HepG2 (cell line): ENCODE measurements around the gene NAT10. TPM values are rescaled to one million over a fixed set of nuclear protein-coding genes. Genes with fewer than 3 reads are reported as not detected.

Experiments
- ATAC-seq: fragments of 200-7000 bp; cut with Tn5 transposase; 3 replicates; pipeline ENCODE4 v1.9.1; 2020; ENCODE audit warnings: mild to moderate bottlenecking, moderate library complexity
- BruUV-seq: library from RNA; stranded (reverse); fragments of 400-500 nt; replicated peaks from 2 replicates; lab custom pipeline; 2021; lab: Mats Ljungman, UMichigan
- CTCF ChIA-PET: fragments of 300-600 bp; formaldehyde crosslinking; extraction: SDS; loops from one replicate; lab custom pipeline; 2021; ENCODE audit warnings: low total read pairs, inconsistent platforms, low intra/inter-chr PET ratio; lab: Yijun Ruan, JAX
- POLR2A ChIA-PET: fragments of 350-600 bp; sonication (Branson Sonifier 250); formaldehyde crosslinking; loops from one replicate; lab custom pipeline; 2020; ENCODE audit warnings: antibody characterized with exemption, inconsistent platforms; lab: Yijun Ruan, JAX
- DNase-seq: peaks from one replicate; pipeline ENCODE4 v3.0.0-alpha.2; 2015; ENCODE audit warnings: low spot score
- FAIRE-seq: peaks from 3 replicates; lab custom pipeline; 2011; peaks lifted over from hg19 to GRCh38; lab: Jason Lieb, UNC
- H2AFZ ChIP-seq: one replicate; pipeline ENCODE4 v1.6.1; 2011; ENCODE audit warnings: low read length, inconsistent platforms
- H3K27ac ChIP-seq: fragments of 300-600 bp; 3 replicates; pipeline ENCODE4 v1.8.0; 2011; ENCODE audit warnings: mixed run types, mild to moderate bottlenecking, mixed read lengths, low read length, inconsistent platforms; ENCODE audit not compliant: insufficient read depth; ENCODE audit errors: extremely low read length
- H3K27me3 ChIP-seq, 2 experiments: fragments of 200-600 bp in 1 of 2; 2 replicates in 1 of 2; 3 replicates in 1 of 2; pipeline versions ENCODE4 v1.6.0 to v1.8.0; 2011; ENCODE audit warnings: low read length in 2 of 2, mild to moderate bottlenecking in 2 of 2, moderate library complexity in 2 of 2, inconsistent platforms in 1 of 2; ENCODE audit not compliant: insufficient read depth in 2 of 2, control insufficient read depth in 1 of 2
- H3K36me3 ChIP-seq, 2 experiments: fragments of 200-600 bp in 1 of 2; replicated peaks in 1 of 2; 2 replicates in 1 of 2; 3 replicates in 1 of 2; pipeline versions ENCODE4 v1.5.1 to v1.8.0; 2011; ENCODE audit warnings: low read length in 2 of 2, inconsistent platforms in 1 of 2; ENCODE audit not compliant: insufficient read depth in 2 of 2, control insufficient read depth in 1 of 2
- H3K4me1 ChIP-seq: 2 replicates; pipeline ENCODE4 v1.5.1; 2012; ENCODE audit warnings: low read length, inconsistent platforms; ENCODE audit not compliant: insufficient read depth
- H3K4me2 ChIP-seq: 2 replicates; pipeline ENCODE4 v1.6.0; 2011; ENCODE audit warnings: low read depth, low read length, inconsistent platforms
- H3K4me3 ChIP-seq, 3 experiments: fragments of 200-600 bp in 1 of 3; sonication (generic), shearing (Covaris generic) in 1 of 3; replicated peaks in 1 of 3; 2 replicates each; pipeline ENCODE4 v1.5.1; 2011 to 2016; ENCODE audit warnings: low read length in 3 of 3, inconsistent platforms in 2 of 3, low read depth in 2 of 3, mild to moderate bottlenecking in 2 of 3, control low read depth in 1 of 3, mixed read lengths in 1 of 3; ENCODE audit not compliant: insufficient read depth in 1 of 3
- H3K79me2 ChIP-seq: one replicate; pipeline ENCODE4 v1.6.1; 2011; ENCODE audit warnings: low read length, inconsistent platforms; ENCODE audit not compliant: insufficient read depth
- H3K9ac ChIP-seq: 2 replicates; pipeline ENCODE4 v1.6.0; 2011; ENCODE audit warnings: mild to moderate bottlenecking, low read depth, low read length, inconsistent platforms; ENCODE audit not compliant: insufficient read depth
- H3K9me3 ChIP-seq: 2 replicates; pipeline ENCODE4 v1.5.1; 2012; ENCODE audit warnings: mild to moderate bottlenecking, low read length
- H4K20me1 ChIP-seq: 2 replicates; pipeline ENCODE4 v1.6.0; 2011; ENCODE audit warnings: inconsistent platforms, mild to moderate bottlenecking, low read length, moderate library complexity; ENCODE audit not compliant: insufficient read depth
- AGO2 ChIP-seq: fragments of 200-400 bp; formaldehyde crosslinking; optimal IDR thresholded peaks from 2 replicates; pipeline ENCODE3; 2017; ENCODE audit warnings: mild to moderate bottlenecking, low read depth, low read length, moderate library complexity
- PAX8 ChIP-seq: sonication (generic); formaldehyde crosslinking; IDR thresholded peaks from 2 replicates; pipeline ENCODE4 v1.8.0; 2022; ENCODE audit warnings: mild to moderate bottlenecking, missing genetic modification reagents, borderline replicate concordance
- RBM22 ChIP-seq: fragments of 200-400 bp; formaldehyde crosslinking; optimal IDR thresholded peaks from 2 replicates; pipeline ENCODE3; 2017; ENCODE audit warnings: mild to moderate bottlenecking, low read length, moderate library complexity
- WGBS: methylation state at CpG from one replicate; pipeline ENCODE4 v1.1.6; 2017; ENCODE audit warnings: low lambda C conversion rate; 5-methylcytosine and 5-hydroxymethylcytosine counted together
- in situ Hi-C: cut with HindIII; loops from 2 replicates; pipeline ENCODE4 v1.10.0; 2017; ENCODE audit warnings: low pct_unique_long_range_greater_than_20kb; ENCODE audit not compliant: extremely low pct_ligation_motif_present
- intact Hi-C: fragments of 100-400 bp; cut with micrococcal nuclease; formaldehyde crosslinking; loops from one replicate; pipeline ENCODE4 v1.10.0; 2022; ENCODE audit not compliant: unreplicated experiment
- polyA plus RNA-seq, 8 experiments: library from polyadenylated mRNA; depleted of rRNA in 3 of 8; stranded (reverse) in 7 of 8; unstranded in 1 of 8; fragments of >200 nt; fragmentation: Illumina TruSeq in 4 of 8; extraction: Trizol in 4 of 8; gene quantifications; 2 replicates each; pipeline versions ENCODE4 v1.2.1 to v1.2.3, GENCODE V29; 2011 to 2016; ENCODE audit warnings: low read depth in 4 of 8, missing spikeins in 1 of 8, mixed read lengths in 1 of 8; ENCODE audit not compliant: insufficient read depth in 1 of 8
- total RNA-seq, 5 experiments: library from RNA; depleted of rRNA; stranded (reverse); fragments of >200 nt; fragmentation: Illumina TruSeq; extraction: Trizol; gene quantifications; 2 replicates each; pipeline ENCODE4 v1.2.3, GENCODE V29; 2016; ENCODE audit warnings: low read depth in 1 of 5
- TF ChIP-seq, protein P1 (sequence below): sonication (generic); formaldehyde crosslinking; IDR thresholded peaks from 2 replicates; pipeline ENCODE4 v1.4.0; 2020; ENCODE audit warnings: missing genetic modification reagents

NAT10 gene
- total and polyA plus RNA-seq, 2 of the 13 experiments (the other 11 are each of a cell fraction or from before 2014, with no cell fraction given), result 33.9 to 51.9 TPM

DNA sequence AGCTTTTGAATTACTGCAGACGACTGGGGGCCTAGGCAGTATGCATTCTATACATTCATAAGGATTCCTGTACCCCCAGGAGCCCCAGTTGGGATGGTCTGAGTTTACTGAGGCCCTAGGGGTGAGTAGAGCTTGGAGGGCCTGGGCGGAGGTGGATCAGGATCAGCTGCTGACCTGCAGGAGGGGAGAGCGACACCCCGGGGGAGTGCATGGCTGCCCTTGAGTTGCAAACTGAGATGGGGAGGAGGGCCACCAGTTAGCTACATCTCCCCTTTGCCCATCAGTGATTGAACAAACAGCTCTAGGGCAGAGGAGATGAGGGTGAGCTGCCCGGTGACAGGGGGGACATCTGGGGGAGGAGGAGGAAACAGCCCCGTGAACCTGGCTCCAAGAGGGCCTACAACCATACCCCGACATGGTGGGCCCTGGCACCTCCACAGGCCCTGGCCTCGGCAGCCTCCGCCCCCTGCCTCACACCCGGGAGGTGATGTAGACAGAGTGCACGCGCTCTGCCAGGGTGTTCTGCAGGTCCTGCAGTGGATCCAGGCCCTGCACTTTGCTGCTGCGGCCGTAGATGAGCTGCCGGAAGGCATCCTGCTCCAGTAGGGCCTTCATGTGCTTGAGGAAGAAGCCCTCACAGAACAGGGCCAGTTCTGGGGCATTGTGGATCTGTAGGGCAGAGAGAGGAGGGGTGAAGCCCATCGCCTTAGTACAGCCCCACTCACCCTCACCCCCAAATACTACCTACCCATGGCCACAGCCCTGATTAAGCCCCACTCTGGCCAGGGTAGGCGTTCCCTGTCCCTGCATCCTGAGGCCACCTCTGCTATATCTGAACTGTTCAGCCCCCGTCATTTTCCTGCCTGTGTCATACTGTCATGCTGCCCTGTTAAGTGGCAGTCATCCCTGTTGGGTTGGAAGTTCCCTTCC lies 46.8 kb downstream of the NAT10 start:
- Histone ChIP-seq H3K4me2 (no peak overlapping the region), H3K9ac (no peak overlapping the region), H2AFZ (no peak overlapping the region), H3K4me3 (no peak overlapping the region), H3K27ac (no peak overlapping the region), H3K27me3 (no peaks in the 10 kb centered on the region), H3K79me2 (no peaks in the 10 kb centered on the region), H3K9me3 (no peaks in the 10 kb centered on the region), H4K20me1 (no peaks in the 10 kb centered on the region), H3K36me3 (peaks cover 23 to 48% of the 10 kb centered on the region in 2 experiments), H3K4me1 (no peaks in the 10 kb centered on the region)
- FAIRE-seq (no peak), DNase-seq (no peak), ATAC-seq (no peak)
- 98% methylated on average over 12 of the region's 18 CpGs for WGBS
- BruUV-seq, result no TSS peak
- intact Hi-C loops, result no loop called here
- CTCF ChIA-PET, result interaction anchor here (3.3 kb wide), 1 partner anchor 207 kb away, joined by 21 read pairs; no protein-coding TSS in a partner anchor
- POLR2A ChIA-PET, result no interaction called here
- in situ Hi-C loops, result loop anchor here (25.0 kb wide), 1 partner anchor 760 kb away; the partner anchor contains the start of genes APIP and PDHX
- peak; percentile 72 for TF ChIP-seq AGO2
- TF ChIP-seq RBM22, result peak; percentile 94
- TF ChIP-seq, protein P1, sequence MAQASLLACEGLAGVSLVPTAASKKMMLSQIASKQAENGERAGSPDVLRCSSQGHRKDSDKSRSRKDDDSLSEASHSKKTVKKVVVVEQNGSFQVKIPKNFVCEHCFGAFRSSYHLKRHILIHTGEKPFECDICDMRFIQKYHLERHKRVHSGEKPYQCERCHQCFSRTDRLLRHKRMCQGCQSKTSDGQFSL (CRISPR knock-in tag), result no peak

DNA sequence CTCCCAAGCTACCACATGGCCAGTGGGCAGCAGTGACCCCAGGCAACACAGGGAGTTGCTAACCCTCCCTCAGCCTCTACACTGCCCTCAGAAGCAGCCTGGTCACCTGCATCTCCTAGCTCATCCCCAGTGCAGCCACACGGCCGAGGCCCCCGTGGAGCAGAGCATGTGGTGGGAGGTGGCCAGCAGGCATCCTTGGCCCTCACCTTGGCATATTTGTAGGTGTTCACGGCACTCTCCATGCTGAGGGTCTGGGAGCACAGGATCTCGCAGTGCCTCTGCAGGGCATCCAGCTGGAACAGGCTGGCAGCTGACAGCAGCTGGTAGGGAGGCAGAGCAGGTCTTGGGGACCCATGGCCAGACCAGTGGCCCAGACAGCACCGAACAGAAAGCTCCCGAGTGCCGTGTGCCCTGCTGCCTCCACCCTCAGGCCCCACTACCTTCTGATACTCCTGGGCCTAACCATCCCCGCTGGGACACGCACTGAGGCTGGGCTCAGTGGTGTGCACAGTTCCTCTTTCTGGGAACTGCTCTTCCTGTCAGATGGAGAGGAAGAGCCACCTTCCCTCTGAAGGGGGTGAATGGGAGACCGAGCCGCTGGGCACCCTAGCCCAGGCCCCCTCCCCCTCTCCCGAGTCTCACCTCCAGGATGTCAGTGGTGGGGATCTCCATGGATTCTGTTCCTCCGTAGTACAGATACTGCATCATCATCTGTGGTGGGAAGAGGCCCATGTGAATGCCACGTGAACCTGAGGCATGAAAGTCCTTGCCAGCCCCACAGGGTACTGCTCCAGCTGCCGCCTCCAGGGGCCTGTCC lies 48.8 kb downstream of the NAT10 start:
- intact Hi-C loops (no loop called here), in situ Hi-C loops (loop anchor here (25.0 kb wide), 1 partner anchor 758 kb away; the partner anchor contains the start of genes APIP and PDHX)
- Histone ChIP-seq H3K4me3 (no peak overlapping the region), H3K4me1 (no peaks in the 10 kb centered on the region), H3K79me2 (no peaks in the 10 kb centered on the region), H3K9ac (no peak overlapping the region), H3K27me3 (no peaks in the 10 kb centered on the region)
- FAIRE-seq (no peak), DNase-seq (no peak), ATAC-seq (no peak)
- WGBS, result 95% methylated on average over 6 of the region's 16 CpGs
- no peak for TF ChIP-seq PAX8 (CRISPR knock-in tag)
- peak; percentile 86 for TF ChIP-seq AGO2
- peak; percentile 61 for TF ChIP-seq RBM22
- TF ChIP-seq, all 625 proteins: peak for 2
- Histone ChIP-seq H3K9me3 (no peaks in the 10 kb centered on the region), H2AFZ (no peak overlapping the region), H3K4me2 (no peak overlapping the region), H3K27ac (no peak overlapping the region), H4K20me1 (no peaks in the 10 kb centered on the region), H3K36me3 (peaks cover 17 to 34% of the 10 kb centered on the region in 2 experiments)
- CTCF ChIA-PET, result no interaction called here
- POLR2A ChIA-PET, result interaction anchor here (0.5 kb wide), 1 partner anchor 72 kb away, joined by 3 read pairs; no protein-coding TSS in a partner anchor
- BruUV-seq, result no TSS peak
